Spleen (tissue), 11 donors: ENCODE data around the gene SLC8A1. TPM values are rescaled to one million over a fixed set of nuclear protein-coding genes. Genes with fewer than 3 reads are reported as not detected.

Experiments used
- DNase-seq: peaks from one replicate; pipeline ENCODE4 v3.0.0-alpha.2; 2020
- H3K27ac ChIP-seq, 8 donors: fragments of 200-600 bp; sonication (generic) in 7 of 8; 1 replicate in 4 of 8; 2 replicates in 4 of 8; pipeline versions ENCODE4 v1.5.0 to v1.8.0; 2016 to 2021; ENCODE audit warnings: inconsistent platforms in 4 of 8, mild to moderate bottlenecking in 4 of 8, moderate library complexity in 1 of 8
- H3K27me3 ChIP-seq, 7 donors: fragments of 200-600 bp; sonication (generic) in 6 of 7; replicated peaks in 1 of 7; 1 replicate in 4 of 7; 2 replicates in 3 of 7; pipeline versions ENCODE4 v1.5.0 to v1.8.0; 2016 to 2021; ENCODE audit warnings: inconsistent platforms in 3 of 7, mild to moderate bottlenecking in 1 of 7
- H3K36me3 ChIP-seq, 6 donors: fragments of 200-600 bp; sonication (generic) in 5 of 6; 1 replicate in 4 of 6; 2 replicates in 2 of 6; pipeline versions ENCODE4 v1.5.0 to v1.8.0; 2016 to 2021; ENCODE audit warnings: inconsistent platforms in 2 of 6
- H3K4me1 ChIP-seq, 6 donors: fragments of 200-600 bp; sonication (generic) in 5 of 6; 1 replicate in 3 of 6; 2 replicates in 3 of 6; pipeline versions ENCODE4 v1.5.0 to v1.8.0; 2016 to 2021; ENCODE audit warnings: inconsistent platforms in 3 of 6
- H3K4me3 ChIP-seq, 8 donors: fragments of 200-600 bp; sonication (generic) in 7 of 8; 1 replicate in 4 of 8; 2 replicates in 4 of 8; pipeline versions ENCODE4 v1.5.0 to v1.8.0; 2016 to 2021; ENCODE audit warnings: inconsistent platforms in 4 of 8, mild to moderate bottlenecking in 4 of 8, moderate library complexity in 2 of 8
- H3K9me3 ChIP-seq, 8 donors: fragments of 200-600 bp; sonication (generic) in 7 of 8; 1 replicate in 4 of 8; 2 replicates in 4 of 8; pipeline versions ENCODE4 v1.5.0 to v1.8.0; 2016 to 2021; ENCODE audit warnings: inconsistent platforms in 4 of 8
- CTCF ChIP-seq, 11 experiments: fragments of 200-600 bp in 7 of 11; fragments of 450-650 bp in 4 of 11; sonication (generic) in 4 of 11; IDR thresholded peaks in 8 of 11; conservative IDR thresholded peaks in 3 of 11; 1 replicate in 7 of 11; 2 replicates in 4 of 11; pipeline versions ENCODE4 v1.4.0 to v1.8.0; 2016 to 2021; ENCODE audit warnings: antibody characterized with exemption in 11 of 11, inconsistent platforms in 4 of 11, mild to moderate bottlenecking in 1 of 11
- POLR2A ChIP-seq, 3 donors: fragments of 450-650 bp; IDR thresholded peaks; one replicate each; pipeline ENCODE4 v1.5.1; 2017; ENCODE audit warnings: antibody characterized with exemption in 3 of 3, mild to moderate bottlenecking in 1 of 3
- POLR2AphosphoS5 ChIP-seq, 3 donors: sonication (generic); formaldehyde crosslinking; IDR thresholded peaks; one replicate each; pipeline ENCODE4 v1.5.1; 2017; ENCODE audit warnings: antibody characterized with exemption in 3 of 3
- WGBS, 5 donors: extraction: QIAGEN DNeasy Blood & Tissue Kit in 3 of 5; methylation state at CpG; one replicate each; pipeline versions ENCODE4 v1.1.5 to v1.1.7; 2013 to 2018; 5-methylcytosine and 5-hydroxymethylcytosine counted together
- intact Hi-C: fragments of 100-400 bp; cut with DNase I; formaldehyde crosslinking; loops from one replicate; pipeline ENCODE4 v1.15.0; 2023; ENCODE audit warnings: low total_unique reads
- polyA plus RNA-seq, 3 donors: library from polyadenylated mRNA; stranded (reverse); fragments of 200-250 nt; gene quantifications; one replicate each; pipeline ENCODE4 v1.2.1, GENCODE V29; 2013
- total RNA-seq, 7 donors: library from RNA; depleted of rRNA in 3 of 7; stranded (reverse); fragments of >200 nt in 3 of 7; fragmentation: NEBNext Ultra II Directional in 4 of 7; extraction: Animal tissue kit (Norgen Biotek cat#: 25700) in 4 of 7; gene quantifications; one replicate each; pipeline versions ENCODE4 v1.1.0 to v1.2.1, GENCODE V29; 2016 to 2021
- donor health status: healthy with polysubstance abuse.
- donor health status: DM: no; HTN: no; CAD: no; lungs with moderate emphysema.
- donor health status: DM: no; HTN: no; CAD: no.
- donor health status: Bipolar disorder and iron deficiency.
- donor health status: healthy.
- donor health status: DM: no; HTN: no; CAD: no.
- donor health status: DM: yes; HTN: yes; CAD: no.

The SLC8A1 gene
- total and polyA plus RNA-seq, 10 donors, result 0.36 to 86.0 (median 58.3) TPM

GRCh38 chr2:40317761-40318160 lies 134.1 kb downstream of the SLC8A1 start:
- TF ChIP-seq POLR2AphosphoS5 (IDR thresholded peaks at IDR 0.05), result no peak
- TF ChIP-seq CTCF (IDR thresholded peaks at IDR 0.05 in 8 of 11, conservative IDR thresholded peaks at IDR 0.05 in 3 of 11), result no peak
- TF ChIP-seq POLR2A (IDR thresholded peaks at IDR 0.05), result no peak
- intact Hi-C loops, result no loop called here
- H3K9me3 ChIP-seq, result peaks cover 0 to 22% (median 12%) of the 10 kb centered on the region in 8 donors
- DNase-seq, result no peak
- H3K4me3 ChIP-seq, result no peak overlapping the region
- no peak overlapping the region for H3K27ac ChIP-seq
- WGBS, 5 donors, result 64 to 82% (median 77%) methylated on average over 2 of the region's 2 CpGs
- H3K4me1 ChIP-seq, result no peaks in the 10 kb centered on the region
- H3K36me3 ChIP-seq, result no peaks in the 10 kb centered on the region
- no peaks in the 10 kb centered on the region for H3K27me3 ChIP-seq

GRCh38 chr2:40317046-40317445 lies 134.8 kb downstream of the SLC8A1 start:
- Histone ChIP-seq H3K27me3 (no peaks in the 10 kb centered on the region), H3K4me1 (no peaks in the 10 kb centered on the region), H3K27ac (no peak overlapping the region), H3K9me3 (peaks cover 0 to 22% (median 12%) of the 10 kb centered on the region in 8 donors), H3K36me3 (no peaks in the 10 kb centered on the region), H3K4me3 (no peak overlapping the region)
- intact Hi-C loops, result no loop called here
- DNase-seq, result no peak
- TF ChIP-seq POLR2AphosphoS5 (IDR thresholded peaks at IDR 0.05) (no peak), POLR2A (IDR thresholded peaks at IDR 0.05) (no peak), CTCF (IDR thresholded peaks at IDR 0.05 in 8 of 11, conservative IDR thresholded peaks at IDR 0.05 in 3 of 11) (no peak)
- WGBS, 5 donors, result 77 to 90% (median 87%) methylated on average over 2 of the region's 2 CpGs

GRCh38 chr2:40316620-40317019 lies 135.3 kb downstream of the SLC8A1 start:
- no peak for DNase-seq
- Histone ChIP-seq H3K4me1 (no peaks in the 10 kb centered on the region), H3K36me3 (no peaks in the 10 kb centered on the region), H3K27me3 (no peaks in the 10 kb centered on the region), H3K4me3 (no peak overlapping the region), H3K27ac (no peak overlapping the region), H3K9me3 (peaks cover 0 to 22% (median 12%) of the 10 kb centered on the region in 8 donors)
- intact Hi-C loops, result no loop called here
- WGBS, 5 donors, result 63 to 67% (median 65%) methylated on average over 1 of the region's 1 CpG
- TF ChIP-seq CTCF (IDR thresholded peaks at IDR 0.05 in 8 of 11, conservative IDR thresholded peaks at IDR 0.05 in 3 of 11), result no peak
- no peak for TF ChIP-seq POLR2AphosphoS5 (IDR thresholded peaks at IDR 0.05)

- no peaks in the 10 kb centered on the region for H3K4me1 ChIP-seq
These were observed 136.2 kb downstream of the SLC8A1 start for GRCh38 chr2:40315683-40316082.

More at GRCh38 chr2:40315683-40316082, 136.2 kb downstream of the SLC8A1 start:
- WGBS, 5 donors, result 60 to 77% (median 63%) methylated on average over 2 of the region's 2 CpGs
- H3K36me3 ChIP-seq, result no peaks in the 10 kb centered on the region
- H3K27ac ChIP-seq, result no peak overlapping the region
- DNase-seq, result no peak
- no peak overlapping the region for H3K4me3 ChIP-seq
- no peak for TF ChIP-seq POLR2AphosphoS5 (IDR thresholded peaks at IDR 0.05)
- no peak for TF ChIP-seq CTCF (IDR thresholded peaks at IDR 0.05 in 8 of 11, conservative IDR thresholded peaks at IDR 0.05 in 3 of 11)
- no peak for TF ChIP-seq POLR2A (IDR thresholded peaks at IDR 0.05)
- no peaks in the 10 kb centered on the region for H3K27me3 ChIP-seq
- intact Hi-C loops, result no loop called here
- H3K9me3 ChIP-seq, result peaks cover 0 to 22% (median 12%) of the 10 kb centered on the region in 8 donors
